ENCODE measurements around the gene PTPRB. TPM values are rescaled to one million over a fixed set of nuclear protein-coding genes. Genes with fewer than 3 reads are reported as not detected.

Gene PTPRB
- total RNA-seq, 1 donor from 2014 or later: 29.4 TPM

- no peak for DNase-seq (ENCODE audit: low spot score)
Measured at GRCh38 chr12:70592664-70593063, 44.6 kb downstream of the PTPRB start.

GRCh38 chr12:70590549-70591226 lies 46.5 kb downstream of the PTPRB start:
- DNase-seq (ENCODE audit: low spot score): peak; percentile 69

DNA sequence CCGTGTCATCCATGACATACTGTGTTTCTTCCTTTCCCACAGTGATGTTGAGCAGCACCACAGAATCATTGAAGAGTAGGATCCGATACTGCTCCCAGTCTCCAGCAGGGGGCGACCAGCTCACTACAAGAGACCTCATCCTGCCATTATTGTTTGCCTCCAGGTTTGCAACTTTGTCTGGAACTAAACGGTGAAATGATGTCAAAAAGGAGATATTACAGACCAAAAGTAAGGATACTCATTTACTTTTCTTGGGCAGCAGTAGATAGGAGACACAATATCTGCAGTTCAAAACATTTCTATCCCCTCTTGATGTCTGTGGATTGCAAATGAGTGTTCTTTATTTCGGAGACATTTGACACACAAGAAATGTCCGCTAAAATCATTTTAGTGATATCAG lies 47.2 kb downstream of the PTPRB start:
- peak; percentile 83 for DNase-seq (ENCODE audit: low spot score)

GRCh38 chr12:70584332-70584731 lies 52.9 kb downstream of the PTPRB start:
- DNase-seq (ENCODE audit: low spot score): no peak

GRCh38 chr12:70583251-70583650 lies 54.0 kb downstream of the PTPRB start:
- DNase-seq (ENCODE audit: low spot score): no peak

- no peak for DNase-seq (ENCODE audit: low spot score)
Measured at GRCh38 chr12:70581208-70581607, 56.0 kb downstream of the PTPRB start.

GRCh38 chr12:70577283-70577634 lies 60.0 kb downstream of the PTPRB start:
- no peak for DNase-seq (ENCODE audit: low spot score)

DNA sequence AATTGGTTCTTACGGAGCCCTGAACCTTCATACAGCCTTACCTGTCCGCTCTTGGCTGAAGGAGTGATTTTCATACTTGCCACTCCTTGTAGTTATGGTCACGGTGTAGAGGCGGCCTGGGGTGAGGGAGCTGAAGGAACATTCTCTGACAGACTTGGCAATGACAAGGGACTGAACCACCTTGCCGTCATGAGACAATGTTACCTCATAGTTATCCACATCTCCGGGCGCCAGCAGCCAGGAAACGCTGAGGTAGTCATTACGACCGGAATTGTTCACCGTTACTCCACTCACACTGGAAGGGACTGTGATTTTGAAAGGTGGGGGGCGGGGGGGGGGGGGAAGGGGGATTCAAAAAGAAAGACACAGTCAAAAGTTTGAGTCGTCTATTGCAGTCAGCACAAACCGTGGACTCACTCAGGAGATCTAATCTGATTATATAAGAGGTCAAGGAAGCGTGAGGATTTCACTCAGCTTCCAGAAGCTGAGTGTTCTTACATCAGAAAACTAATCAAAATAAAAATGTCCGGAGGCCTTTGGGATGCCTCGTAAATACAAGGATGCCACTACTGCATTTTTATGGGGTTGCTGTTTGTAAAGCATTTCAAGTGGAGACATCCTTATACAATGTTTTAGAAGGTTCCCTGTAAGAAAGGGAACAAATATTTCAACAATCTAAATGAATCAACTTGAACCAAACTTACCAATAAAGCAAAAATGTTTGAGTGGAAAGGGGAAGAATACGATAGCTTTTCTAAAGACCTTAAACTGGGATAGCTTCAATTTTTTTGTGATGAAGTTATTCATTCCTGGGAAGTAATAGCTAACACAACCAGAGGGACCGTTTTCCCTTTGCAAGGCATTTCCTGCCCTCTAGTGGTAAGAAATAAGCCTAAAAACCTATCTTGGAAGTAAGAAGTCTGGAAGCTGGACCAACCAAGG lies 60.6 kb downstream of the PTPRB start:
- DNase-seq (ENCODE audit: low spot score): peak; percentile 91

GRCh38 chr12:70571705-70572268 lies 65.4 kb downstream of the PTPRB start:
- DNase-seq (ENCODE audit: low spot score): no peak

DNA sequence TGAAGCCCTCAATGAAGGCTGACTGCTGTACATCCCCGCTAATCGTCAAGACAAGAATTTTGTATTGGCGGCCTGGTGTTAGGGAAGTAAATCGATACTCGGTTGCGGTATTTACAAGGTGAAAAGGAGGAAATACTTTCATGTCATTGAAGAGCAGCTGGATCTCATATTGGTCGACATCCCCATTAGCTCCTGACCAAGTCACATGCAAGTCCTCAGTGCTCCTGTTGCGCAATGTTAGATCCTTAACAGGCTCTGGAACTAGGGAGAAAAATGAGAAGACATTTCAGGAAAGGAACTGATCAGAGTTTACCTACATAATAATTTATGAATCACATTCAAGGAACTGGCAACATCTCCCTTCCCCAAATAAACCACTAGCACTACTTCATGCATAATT lies 66.2 kb downstream of the PTPRB start:
- no peak for DNase-seq (ENCODE audit: low spot score)

DNA sequence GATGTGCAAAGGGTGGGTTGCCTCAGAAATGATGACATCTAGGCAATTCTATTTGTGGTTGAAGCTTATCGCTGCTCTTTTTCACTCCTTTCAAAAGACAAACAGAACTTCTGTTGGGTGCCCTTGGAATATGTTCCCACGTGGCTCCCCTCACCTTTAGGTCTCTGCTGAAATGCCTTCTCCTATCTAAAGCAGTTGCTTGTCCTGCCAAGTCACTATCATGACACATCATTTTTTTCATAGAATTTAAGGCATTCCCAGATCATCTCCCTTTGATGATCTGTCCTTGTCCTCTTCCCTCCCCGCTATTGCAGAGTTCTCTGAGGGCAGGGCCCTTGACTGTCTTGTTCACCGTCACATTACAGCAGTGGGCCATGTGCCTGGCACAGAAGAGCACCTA lies 75.7 kb downstream of the PTPRB start:
- DNase-seq (ENCODE audit: low spot score): no peak

DNA sequence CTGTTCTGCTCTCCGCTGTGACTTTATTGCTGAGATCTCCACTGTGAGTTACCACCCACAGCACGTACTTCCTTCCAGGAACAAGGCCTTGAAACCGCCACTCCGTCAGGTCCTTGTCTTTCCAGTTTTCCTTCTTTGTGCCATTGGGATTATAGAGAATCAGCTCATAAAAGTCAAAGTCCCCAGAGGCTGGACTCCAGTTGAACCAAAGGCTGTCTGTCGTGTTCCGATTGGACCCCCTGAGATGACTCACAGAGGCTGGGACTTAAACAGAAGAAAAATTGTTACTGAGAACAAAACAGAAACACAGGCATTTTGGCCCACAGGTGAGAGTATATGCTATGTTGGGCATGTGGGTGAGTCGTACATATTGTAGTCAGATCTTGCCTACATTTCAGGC lies 76.6 kb downstream of the PTPRB start:
- no peak for DNase-seq (ENCODE audit: low spot score)

- DNase-seq (ENCODE audit: low spot score): no peak
Measured at GRCh38 chr12:70559390-70559789, 77.8 kb downstream of the PTPRB start.

DNA sequence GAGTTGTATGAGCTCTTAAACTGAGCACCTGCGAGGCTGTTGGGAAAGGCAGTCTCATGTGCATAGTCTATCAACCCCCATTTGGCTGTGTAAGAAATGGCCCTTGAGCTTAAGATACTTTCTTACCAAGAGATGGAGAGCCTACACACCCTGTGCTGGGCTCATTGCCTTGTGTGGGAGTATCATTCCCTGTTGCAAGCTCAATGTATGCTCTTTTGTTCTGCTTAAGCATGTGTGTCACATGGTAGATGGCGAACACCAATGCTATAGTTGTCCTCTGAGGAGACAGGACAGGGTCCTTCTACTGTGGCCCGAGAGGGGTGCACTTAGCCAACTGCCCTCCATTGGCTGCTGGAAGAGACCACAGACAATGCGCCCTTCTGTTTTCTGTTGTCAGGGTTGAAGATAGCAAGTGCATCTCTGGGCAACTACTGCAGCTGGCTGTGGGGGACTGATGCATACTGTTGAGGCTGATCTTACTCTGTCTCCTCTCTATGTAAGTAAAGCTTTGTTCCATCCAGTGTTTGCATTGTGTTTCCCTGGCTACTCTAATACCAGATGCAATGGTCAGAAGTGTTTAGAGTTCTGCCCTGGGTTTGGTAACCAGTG lies 79.5 kb downstream of the PTPRB start:
- DNase-seq (ENCODE audit: low spot score): no peak

GRCh38 chr12:70556179-70556869 lies 80.9 kb downstream of the PTPRB start:
- DNase-seq (ENCODE audit: low spot score): no peak

DNA sequence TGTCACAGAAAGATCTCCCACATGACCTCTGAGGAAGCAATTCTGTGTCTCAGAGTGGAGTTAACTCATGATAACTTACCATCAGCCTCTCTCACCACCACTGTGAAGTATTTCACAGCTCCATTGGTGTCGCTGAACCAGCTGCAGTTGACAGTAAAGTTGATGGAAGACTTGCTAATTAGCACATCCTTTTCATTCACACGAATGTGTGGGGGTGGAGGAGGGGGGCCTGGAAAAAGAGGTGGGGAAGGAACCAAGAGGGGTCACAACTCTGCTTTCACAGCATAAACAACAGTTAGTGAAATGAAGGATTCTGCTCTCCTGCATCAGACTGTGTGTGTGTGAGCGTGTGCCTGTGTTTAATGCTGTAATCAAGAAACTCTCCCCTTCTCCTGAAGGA lies 82.1 kb downstream of the PTPRB start:
- no peak for DNase-seq (ENCODE audit: low spot score)

DNA sequence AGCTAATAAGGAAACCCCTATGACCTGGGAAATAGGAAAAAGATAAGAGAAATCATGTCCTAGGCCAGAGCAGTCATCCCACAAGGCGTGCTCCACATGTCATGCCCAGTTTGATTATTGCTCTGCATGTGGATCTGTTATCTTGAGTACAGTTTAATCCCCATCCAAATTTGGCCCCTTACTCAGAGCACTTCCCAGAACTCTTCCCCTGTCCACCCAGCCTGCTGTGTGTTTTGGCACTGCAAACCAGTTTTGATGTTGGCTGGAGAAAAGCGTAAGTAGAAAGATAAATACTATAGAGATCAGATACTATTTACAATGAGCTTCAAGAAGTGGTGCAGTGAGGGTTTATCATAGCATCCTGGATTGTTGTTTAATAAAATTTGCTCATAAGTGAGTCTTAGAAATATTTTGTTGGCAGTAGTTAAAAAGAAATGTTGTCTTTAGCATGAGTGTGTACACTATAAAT lies 83.8 kb downstream of the PTPRB start:
- DNase-seq (ENCODE audit: low spot score): peak; percentile 78

GRCh38 chr12:70551731-70552130 lies 85.5 kb downstream of the PTPRB start:
- no peak for DNase-seq (ENCODE audit: low spot score)

GRCh38 chr12:70550180-70550577 lies 87.0 kb downstream of the PTPRB start:
- DNase-seq (ENCODE audit: low spot score): no peak

DNA sequence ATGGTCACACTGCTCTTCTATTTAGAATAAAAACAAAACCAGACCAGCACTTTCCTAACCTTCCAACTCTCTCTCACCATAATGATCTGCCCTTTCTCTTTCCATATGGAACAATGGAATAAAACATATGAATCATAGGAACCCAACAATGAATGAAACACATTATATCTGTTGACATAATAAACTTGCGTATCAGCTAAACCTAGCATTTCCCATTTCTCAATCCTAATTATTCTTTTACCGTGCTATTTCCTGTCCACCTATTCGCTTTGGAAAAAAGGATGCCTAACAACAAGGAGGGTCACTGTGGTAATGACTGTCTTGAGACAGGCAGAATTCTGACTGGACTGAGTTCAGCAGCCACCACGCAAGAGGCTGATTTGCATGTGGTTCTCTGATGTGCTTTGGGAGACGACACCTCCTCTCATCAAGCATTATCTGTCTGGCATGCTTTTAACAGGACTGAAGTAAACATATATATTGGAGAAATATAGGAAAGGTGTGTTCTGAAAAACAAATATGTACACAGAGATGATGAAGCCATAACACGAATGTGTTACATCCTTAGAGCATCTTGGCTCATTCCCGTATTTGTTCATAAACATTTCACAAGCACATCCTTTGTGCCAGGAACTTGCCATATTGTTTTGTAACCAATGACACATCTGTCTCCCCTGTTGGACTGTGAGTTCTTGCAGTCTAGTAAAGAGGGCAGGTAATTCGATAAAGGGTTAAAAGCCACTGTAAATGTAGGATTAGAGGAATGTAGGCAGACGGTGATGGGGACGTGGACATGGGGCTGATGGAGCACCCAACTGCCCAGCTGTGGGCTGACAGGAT lies 87.7 kb downstream of the PTPRB start:
- no peak for DNase-seq (ENCODE audit: low spot score)

DNA sequence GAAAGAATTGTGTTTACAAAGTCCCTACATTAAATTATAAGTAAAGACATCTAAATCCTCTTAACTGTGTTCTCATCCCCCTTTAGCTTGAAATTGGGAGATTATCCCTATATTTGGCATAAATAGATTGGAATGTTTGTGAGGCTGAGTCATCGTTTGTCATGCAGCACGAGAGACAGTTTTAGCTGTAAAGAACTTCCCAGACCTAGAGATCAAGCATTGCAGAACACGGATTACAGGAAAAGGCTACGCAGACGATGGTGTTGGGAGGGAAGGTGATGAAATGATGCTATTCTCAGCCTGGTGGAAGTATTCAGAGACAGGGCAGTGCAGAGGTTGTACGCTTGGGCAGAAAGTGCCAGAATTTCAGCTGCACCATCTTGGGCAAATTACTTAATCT lies 93.8 kb downstream of the PTPRB start:
- peak; percentile 89 for DNase-seq (ENCODE audit: low spot score)

Measured in umbilical cord (tissue), 2 donors.